Endothelial cell of umbilical vein (primary cell): ENCODE data around the gene CPEB2. TPM values are rescaled to one million over a fixed set of nuclear protein-coding genes. Genes with fewer than 3 reads are reported as not detected.

ENCODE experiments used
- BruUV-seq: library from RNA; stranded (reverse); fragments of 400-500 nt; replicated peaks from 2 replicates; lab custom pipeline; 2021; lab: Mats Ljungman, UMichigan
- CTCF ChIA-PET: fragments of 300-600, 350-600 bp; sonication (Branson Sonifier 250); formaldehyde crosslinking; loops from one replicate; lab custom pipeline; 2021; ENCODE audit warnings: antibody characterized with exemption, inconsistent platforms; lab: Charles Lee
- POLR2A ChIA-PET: fragments of 300-600, 350-600 bp; sonication (Branson Sonifier 250); formaldehyde crosslinking; loops from one replicate; lab custom pipeline; 2021; ENCODE audit warnings: antibody characterized with exemption, inconsistent platforms; lab: Charles Lee
- DNase-seq: peaks from one replicate; pipeline ENCODE4 v3.0.0-alpha.2; 2011; ENCODE audit warnings: low read depth, low spot score
- FAIRE-seq: peaks from 2 replicates; lab custom pipeline; 2011; peaks lifted over from hg19 to GRCh38; lab: Jason Lieb, UNC
- H2AFZ ChIP-seq: 2 replicates; pipeline ENCODE4 v1.6.0; 2012; ENCODE audit warnings: low read depth, low read length, control low read depth, inconsistent platforms
- H3K27ac ChIP-seq: 2 replicates; pipeline ENCODE4 v1.5.1; 2011; ENCODE audit warnings: low read depth, mild to moderate bottlenecking, control low read depth, low read length, moderate library complexity; ENCODE audit not compliant: insufficient read depth
- H3K27me3 ChIP-seq, 2 experiments: 2 replicates each; pipeline versions ENCODE4 v1.6.0 to v1.6.1; 2011; ENCODE audit warnings: low read length in 2 of 2, mixed read lengths in 1 of 2; ENCODE audit not compliant: control insufficient read depth in 2 of 2, insufficient read depth in 2 of 2
- H3K36me3 ChIP-seq, 2 experiments: 2 replicates in 1 of 2; 3 replicates in 1 of 2; pipeline ENCODE4 v1.5.1; 2011; ENCODE audit warnings: low read length in 2 of 2, mild to moderate bottlenecking in 1 of 2, moderate library complexity in 1 of 2; ENCODE audit not compliant: control insufficient read depth in 2 of 2, insufficient read depth in 2 of 2; ENCODE audit errors: extremely low read depth in 1 of 2
- H3K4me1 ChIP-seq: 3 replicates; pipeline ENCODE4 v1.5.1; 2011; ENCODE audit warnings: mild to moderate bottlenecking, low read length; ENCODE audit not compliant: control insufficient read depth, insufficient read depth; ENCODE audit errors: extremely low read depth
- H3K4me2 ChIP-seq: 2 replicates; pipeline ENCODE4 v1.6.1; 2011; ENCODE audit warnings: low read length, control low read depth, mixed read lengths; ENCODE audit not compliant: insufficient read depth
- H3K4me3 ChIP-seq, 3 experiments: fragments of 200-600 bp in 1 of 3; sonication (generic), shearing (Covaris generic) in 1 of 3; replicated peaks in 1 of 3; 2 replicates each; pipeline ENCODE4 v1.5.1; 2011 to 2016; ENCODE audit warnings: control low read depth in 3 of 3, low read length in 3 of 3, mild to moderate bottlenecking in 2 of 3, inconsistent platforms in 1 of 3, low read depth in 1 of 3, moderate library complexity in 1 of 3; ENCODE audit not compliant: insufficient read depth in 1 of 3
- H3K79me2 ChIP-seq: 2 replicates; pipeline ENCODE4 v1.6.0; 2012; ENCODE audit warnings: low read length, inconsistent platforms; ENCODE audit not compliant: control insufficient read depth, insufficient read depth
- H3K9ac ChIP-seq: replicated peaks from 2 replicates; pipeline ENCODE3; 2011; ENCODE audit warnings: low read length, control low read depth; ENCODE audit not compliant: insufficient read depth; ENCODE audit errors: extremely low read depth
- H3K9me1 ChIP-seq: replicated peaks from 3 replicates; pipeline ENCODE4 v1.6.0; 2011; ENCODE audit warnings: mild to moderate bottlenecking, low read length; ENCODE audit not compliant: control insufficient read depth, insufficient read depth; ENCODE audit errors: extremely low read depth
- H3K9me3 ChIP-seq: replicated peaks from 2 replicates; pipeline ENCODE4 v1.5.1; 2012; ENCODE audit warnings: low read length, inconsistent platforms; ENCODE audit not compliant: control insufficient read depth, insufficient read depth
- H4K20me1 ChIP-seq: replicated peaks from 2 replicates; pipeline ENCODE3; 2011; ENCODE audit warnings: mild to moderate bottlenecking, low read length; ENCODE audit not compliant: control insufficient read depth, insufficient read depth; ENCODE audit errors: extremely low read depth
- EZH2 ChIP-seq: IDR thresholded peaks from 2 replicates; pipeline ENCODE4 v1.6.1; 2012; ENCODE audit warnings: borderline replicate concordance, low read depth, mild to moderate bottlenecking, moderate library complexity, low read length, inconsistent platforms; ENCODE audit not compliant: severe bottlenecking
- FOS ChIP-seq: IDR thresholded peaks from 2 replicates; pipeline ENCODE4 v1.6.1; 2011; ENCODE audit warnings: mild to moderate bottlenecking, low read length, moderate library complexity, borderline replicate concordance; ENCODE audit not compliant: insufficient read depth
- GATA2 ChIP-seq: IDR thresholded peaks from 2 replicates; pipeline ENCODE4 v1.7.0; 2011; ENCODE audit warnings: low read depth, mild to moderate bottlenecking, moderate library complexity, mixed read lengths, low read length; ENCODE audit not compliant: insufficient read length, insufficient read depth
- JUN ChIP-seq: IDR thresholded peaks from 2 replicates; pipeline ENCODE4 v1.6.1; 2011; ENCODE audit warnings: borderline replicate concordance, low read depth; ENCODE audit not compliant: insufficient read length, insufficient read depth
- MYC ChIP-seq: IDR thresholded peaks from one replicate; pipeline ENCODE4 v1.6.1; 2011; ENCODE audit warnings: mild to moderate bottlenecking, low read depth, low read length
- POLR2A ChIP-seq: IDR thresholded peaks from 2 replicates; pipeline ENCODE4 v1.6.1; 2012; ENCODE audit warnings: low read depth, mild to moderate bottlenecking, control low read depth, low read length
- POLR2AphosphoS5 ChIP-seq: IDR thresholded peaks from 2 replicates; pipeline ENCODE4 v1.6.1; 2012; ENCODE audit warnings: low read depth, mild to moderate bottlenecking, control low read depth, low read length, moderate library complexity; ENCODE audit not compliant: insufficient read depth
- dilution Hi-C: fragments of 300-500 bp; cut with MboI; formaldehyde crosslinking; loops from one replicate; pipeline ENCODE4 v1.15.0; 2019; ENCODE audit warnings: low sequenced_read_pairs; ENCODE audit not compliant: extremely low pct_ligation_motif_present
- intact Hi-C: fragments of 100-400 bp; cut with micrococcal nuclease; formaldehyde crosslinking; loops from one replicate; pipeline ENCODE4 v1.10.0; 2022
- polyA plus RNA-seq, 4 experiments: library from polyadenylated mRNA; depleted of rRNA in 3 of 4; stranded (reverse) in 3 of 4; unstranded in 1 of 4; fragments of >200 nt; gene quantifications; 2 replicates each; pipeline versions ENCODE4 v1.2.1 to v1.2.3, GENCODE V29; 2011 to 2012; ENCODE audit warnings: missing spikeins in 1 of 4
- total RNA-seq: library from RNA; stranded (reverse); gene quantifications from 2 replicates; pipeline ENCODE4 v1.2.3, GENCODE V29; 2021
- TF ChIP-seq, protein P1 (sequence below): IDR thresholded peaks from 2 replicates; pipeline ENCODE4 v1.6.1; 2011; ENCODE audit not compliant: insufficient read depth, insufficient read length
- TF ChIP-seq, protein P2 (sequence below), 2 donors: IDR thresholded peaks; 1 replicate in 1 of 2; 2 replicates in 1 of 2; pipeline ENCODE4 v1.5.1; 2011; ENCODE audit warnings: low read length in 2 of 2, mild to moderate bottlenecking in 2 of 2, moderate library complexity in 2 of 2, control low read depth in 1 of 2, inconsistent platforms in 1 of 2, low read depth in 1 of 2; ENCODE audit not compliant: insufficient read depth in 1 of 2; ENCODE audit errors: extremely low read depth in 1 of 2

Gene CPEB2
- total and polyA plus RNA-seq, 2 donors (not counting 3 experiments of a cell fraction or from before 2014, with no cell fraction given), result 2.8 to 11.7 TPM

DNA sequence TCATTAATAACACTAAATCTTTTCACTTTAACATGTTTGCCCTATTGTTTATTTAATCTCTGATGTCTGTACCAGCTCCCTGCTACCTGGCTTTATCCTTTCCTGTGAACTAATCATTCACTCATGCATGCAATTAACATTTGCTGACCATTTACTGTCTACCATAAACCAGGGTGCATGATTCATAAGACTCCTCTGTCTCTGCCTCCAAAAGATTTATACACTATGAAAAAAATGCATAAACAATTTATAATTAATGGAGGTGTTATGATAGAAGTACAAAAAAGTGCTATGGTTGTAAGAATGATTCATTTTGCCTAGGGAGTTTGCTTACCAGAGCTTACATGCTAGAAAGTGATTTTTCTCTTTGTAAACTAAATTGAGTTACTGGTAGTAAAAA, 24.5 kb upstream of the CPEB2 start:
- DNase-seq (no peak), FAIRE-seq (no peak)
- H3K9me1 ChIP-seq, result no peaks in the 10 kb centered on the region
- H3K4me3 ChIP-seq, result no peak overlapping the region
- no peaks in the 10 kb centered on the region for H3K79me2 ChIP-seq
- no peaks in the 10 kb centered on the region for H4K20me1 ChIP-seq
- no peak overlapping the region for H3K4me2 ChIP-seq
- dilution Hi-C loops (no loop called here), intact Hi-C loops (no loop called here)
- TF ChIP-seq MYC (no peak), POLR2AphosphoS5 (no peak), JUN (no peak), GATA2 (no peak), POLR2A (no peak), EZH2 (no peak), FOS (no peak)
- TF ChIP-seq, protein P1, sequence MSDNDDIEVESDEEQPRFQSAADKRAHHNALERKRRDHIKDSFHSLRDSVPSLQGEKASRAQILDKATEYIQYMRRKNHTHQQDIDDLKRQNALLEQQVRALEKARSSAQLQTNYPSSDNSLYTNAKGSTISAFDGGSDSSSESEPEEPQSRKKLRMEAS, result no peak
- TF ChIP-seq, protein P2, sequence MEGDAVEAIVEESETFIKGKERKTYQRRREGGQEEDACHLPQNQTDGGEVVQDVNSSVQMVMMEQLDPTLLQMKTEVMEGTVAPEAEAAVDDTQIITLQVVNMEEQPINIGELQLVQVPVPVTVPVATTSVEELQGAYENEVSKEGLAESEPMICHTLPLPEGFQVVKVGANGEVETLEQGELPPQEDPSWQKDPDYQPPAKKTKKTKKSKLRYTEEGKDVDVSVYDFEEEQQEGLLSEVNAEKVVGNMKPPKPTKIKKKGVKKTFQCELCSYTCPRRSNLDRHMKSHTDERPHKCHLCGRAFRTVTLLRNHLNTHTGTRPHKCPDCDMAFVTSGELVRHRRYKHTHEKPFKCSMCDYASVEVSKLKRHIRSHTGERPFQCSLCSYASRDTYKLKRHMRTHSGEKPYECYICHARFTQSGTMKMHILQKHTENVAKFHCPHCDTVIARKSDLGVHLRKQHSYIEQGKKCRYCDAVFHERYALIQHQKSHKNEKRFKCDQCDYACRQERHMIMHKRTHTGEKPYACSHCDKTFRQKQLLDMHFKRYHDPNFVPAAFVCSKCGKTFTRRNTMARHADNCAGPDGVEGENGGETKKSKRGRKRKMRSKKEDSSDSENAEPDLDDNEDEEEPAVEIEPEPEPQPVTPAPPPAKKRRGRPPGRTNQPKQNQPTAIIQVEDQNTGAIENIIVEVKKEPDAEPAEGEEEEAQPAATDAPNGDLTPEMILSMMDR (IDR thresholded peaks at IDR 0.05; ENCODE audit: extremely low read depth in 1 of 2, insufficient read depth in 1 of 2, low read depth in 1 of 2, low read length in 2 of 2), result no peak
- H3K9me3 ChIP-seq, result no peaks in the 10 kb centered on the region
- H2AFZ ChIP-seq, result no peak overlapping the region
- no peaks in the 10 kb centered on the region for H3K36me3 ChIP-seq
- BruUV-seq, result no TSS peak
- CTCF ChIA-PET, result no interaction called here
- H3K27me3 ChIP-seq, result no peaks in the 10 kb centered on the region
- no peak overlapping the region for H3K27ac ChIP-seq
- POLR2A ChIA-PET, result no interaction called here
- H3K9ac ChIP-seq, result no peak overlapping the region
- no peaks in the 10 kb centered on the region for H3K4me1 ChIP-seq
